ENCODE measurements around the gene HPS1.

DNA sequence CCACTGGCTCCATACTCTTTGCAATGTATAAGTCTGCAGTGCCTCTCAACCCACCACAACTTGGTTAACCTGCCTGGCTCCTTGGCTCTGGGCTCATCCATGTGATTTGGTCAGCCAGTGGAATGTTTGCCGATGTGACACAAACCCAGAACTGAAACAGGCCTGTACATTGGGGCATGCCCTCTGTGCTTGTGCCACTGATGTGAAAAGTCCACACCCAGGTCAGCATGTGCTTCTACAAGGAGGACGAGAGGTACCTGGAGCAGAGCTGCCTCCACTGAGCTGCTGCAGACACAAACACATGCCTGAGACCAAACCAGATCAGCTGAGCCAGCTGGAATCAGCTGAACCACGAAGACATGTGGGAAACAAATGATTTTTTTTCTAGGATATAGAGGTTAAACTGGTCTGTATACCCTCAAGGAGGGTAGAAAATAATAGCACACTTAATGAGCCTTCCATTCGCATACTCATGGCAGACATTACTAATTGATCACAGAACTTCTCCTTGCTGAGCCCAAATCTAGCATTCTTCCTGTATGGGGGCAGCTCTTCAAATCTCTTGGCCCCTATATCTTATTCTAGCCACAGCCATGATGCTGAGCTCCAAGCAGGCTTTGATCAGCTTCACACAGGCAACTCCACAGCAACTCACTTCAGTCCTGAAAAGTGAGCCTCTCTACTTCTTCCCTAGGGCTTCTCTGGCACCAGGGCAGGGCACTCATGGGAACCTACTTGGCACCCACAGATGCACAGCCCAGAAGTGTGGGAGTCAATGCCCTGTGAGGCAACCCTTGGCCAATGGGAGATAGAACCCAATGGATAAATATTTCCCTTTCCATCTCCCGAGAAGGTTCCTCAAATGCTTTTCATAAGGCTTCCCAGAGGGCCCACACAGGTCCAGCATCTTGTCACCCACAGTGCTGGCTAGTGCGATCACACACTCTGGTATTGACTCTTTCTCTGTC lies 50.4 kb downstream of the HPS1 start:
- TF ChIP-seq, protein P1, sequence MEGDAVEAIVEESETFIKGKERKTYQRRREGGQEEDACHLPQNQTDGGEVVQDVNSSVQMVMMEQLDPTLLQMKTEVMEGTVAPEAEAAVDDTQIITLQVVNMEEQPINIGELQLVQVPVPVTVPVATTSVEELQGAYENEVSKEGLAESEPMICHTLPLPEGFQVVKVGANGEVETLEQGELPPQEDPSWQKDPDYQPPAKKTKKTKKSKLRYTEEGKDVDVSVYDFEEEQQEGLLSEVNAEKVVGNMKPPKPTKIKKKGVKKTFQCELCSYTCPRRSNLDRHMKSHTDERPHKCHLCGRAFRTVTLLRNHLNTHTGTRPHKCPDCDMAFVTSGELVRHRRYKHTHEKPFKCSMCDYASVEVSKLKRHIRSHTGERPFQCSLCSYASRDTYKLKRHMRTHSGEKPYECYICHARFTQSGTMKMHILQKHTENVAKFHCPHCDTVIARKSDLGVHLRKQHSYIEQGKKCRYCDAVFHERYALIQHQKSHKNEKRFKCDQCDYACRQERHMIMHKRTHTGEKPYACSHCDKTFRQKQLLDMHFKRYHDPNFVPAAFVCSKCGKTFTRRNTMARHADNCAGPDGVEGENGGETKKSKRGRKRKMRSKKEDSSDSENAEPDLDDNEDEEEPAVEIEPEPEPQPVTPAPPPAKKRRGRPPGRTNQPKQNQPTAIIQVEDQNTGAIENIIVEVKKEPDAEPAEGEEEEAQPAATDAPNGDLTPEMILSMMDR (IDR thresholded peaks at IDR 0.05; ENCODE audit: insufficient read depth, low read depth, low read length) = no peak
- no peak for TF ChIP-seq EZH2 (IDR thresholded peaks at IDR 0.05; ENCODE audit: insufficient read depth, low read length)
